A549 (cell line): ENCODE results near the gene NYAP1. TPM values are rescaled to one million over a fixed set of nuclear protein-coding genes. Genes with fewer than 3 reads are reported as not detected.

Source experiments
- ATAC-seq, 2 experiments: fragments of 200-7000 bp in 1 of 2; fragments of >200 bp in 1 of 2; cut with Nextera tagmentation in 1 of 2; cut with Tn5 transposase in 1 of 2; 3 replicates each; pipeline versions ENCODE4 v1.8.0 to v1.9.1; 2018 to 2020; ENCODE audit warnings: mild to moderate bottlenecking in 1 of 2, moderate library complexity in 1 of 2
- CTCF ChIA-PET: fragments of 300-600 bp; sonication (Branson Sonifier 250); formaldehyde crosslinking; extraction: SDS; loops from one replicate; lab custom pipeline; 2021; ENCODE audit warnings: antibody characterized with exemption, inconsistent platforms; lab: Yijun Ruan, JAX
- POLR2A ChIA-PET: fragments of 350-600 bp; formaldehyde crosslinking; extraction: SDS; loops from one replicate; lab custom pipeline; 2021; ENCODE audit warnings: antibody characterized with exemption, inconsistent platforms; lab: Yijun Ruan, JAX
- DNase-seq, 2 experiments: peaks; one replicate each; pipeline versions ENCODE4 v3.0.0 to v3.0.0-alpha.2; 2011 to 2016; ENCODE audit warnings: low read depth in 1 of 2, low spot score in 1 of 2
- FAIRE-seq: peaks from 2 replicates; lab custom pipeline; 2011; peaks lifted over from hg19 to GRCh38; lab: Jason Lieb, UNC
- H3K27ac ChIP-seq, 2 experiments: fragments of >200 bp; sonication (Bioruptor Twin); formaldehyde crosslinking; 3 replicates each; pipeline ENCODE4 v1.5.1; 2016 to 2017
- H3K4me1 ChIP-seq: fragments of >200 bp; sonication (Bioruptor Twin); formaldehyde crosslinking; 3 replicates; pipeline ENCODE4 v1.6.1; 2016
- H3K4me2 ChIP-seq: fragments of >200 bp; sonication (Bioruptor Twin); formaldehyde crosslinking; 3 replicates; pipeline ENCODE4 v1.6.1; 2016
- H3K4me3 ChIP-seq: fragments of >200 bp; sonication (Bioruptor Twin); formaldehyde crosslinking; 3 replicates; pipeline ENCODE4 v1.5.1; 2016
- H3K9me3 ChIP-seq: fragments of >200 bp; sonication (Bioruptor Twin); formaldehyde crosslinking; 3 replicates; pipeline ENCODE4 v1.6.1; 2016
- CBX2 ChIP-seq: fragments of 200-600 bp; sonication (generic); IDR thresholded peaks from 2 replicates; pipeline ENCODE4 v1.6.1; 2016; ENCODE audit warnings: low read depth, mild to moderate bottlenecking, borderline replicate concordance
- CBX8 ChIP-seq: fragments of 200-600 bp; sonication (generic); IDR thresholded peaks from 2 replicates; pipeline ENCODE4 v1.6.1; 2016
- CEBPB ChIP-seq, 2 experiments: fragments of >200 bp in 1 of 2; sonication (Bioruptor Twin) in 1 of 2; formaldehyde crosslinking in 1 of 2; IDR thresholded peaks; 2 replicates each; pipeline ENCODE4 v1.6.1; 2012 to 2016
- CHD2 ChIP-seq: fragments of 150-350 bp; IDR thresholded peaks from 2 replicates; pipeline ENCODE4 v1.6.1; 2014; ENCODE audit warnings: low read length; ENCODE audit not compliant: partially characterized antibody
- CHD4 ChIP-seq: fragments of 200-600 bp; sonication (generic); IDR thresholded peaks from 2 replicates; pipeline ENCODE4 v1.6.1; 2016; ENCODE audit warnings: antibody characterized with exemption, mild to moderate bottlenecking, borderline replicate concordance
- EHF ChIP-seq: fragments of 250-450 bp; sonication (Bioruptor Pico); IDR thresholded peaks from 2 replicates; pipeline ENCODE4 v1.5.0; 2020; ENCODE audit warnings: mild to moderate bottlenecking
- GATA3 ChIP-seq: IDR thresholded peaks from 2 replicates; pipeline ENCODE4 v1.6.1; 2012; ENCODE audit warnings: borderline replicate concordance
- HDAC2 ChIP-seq: fragments of 200-600 bp; sonication (generic); IDR thresholded peaks from 2 replicates; pipeline ENCODE4 v1.6.1; 2016
- HEYL ChIP-seq: fragments of 250-450 bp; sonication (Bioruptor Pico); IDR thresholded peaks from 2 replicates; pipeline ENCODE4 v1.8.0; 2021; ENCODE audit warnings: mild to moderate bottlenecking, moderate library complexity
- HOXA7 ChIP-seq: fragments of 250-450 bp; sonication (Bioruptor Pico); IDR thresholded peaks from 2 replicates; pipeline ENCODE4 v1.5.0; 2020; ENCODE audit warnings: mild to moderate bottlenecking, moderate library complexity
- HOXB13 ChIP-seq: fragments of 250-450 bp; sonication (Bioruptor Pico); IDR thresholded peaks from 2 replicates; pipeline ENCODE4 v1.5.0; 2020; ENCODE audit warnings: low read depth, mild to moderate bottlenecking, moderate library complexity
- HOXB5 ChIP-seq: fragments of 250-450 bp; sonication (Bioruptor Pico); IDR thresholded peaks from 2 replicates; pipeline ENCODE4 v1.5.0; 2020; ENCODE audit warnings: mild to moderate bottlenecking, moderate library complexity
- JUN ChIP-seq, 2 experiments: fragments of >200 bp; sonication (Bioruptor Twin); formaldehyde crosslinking; IDR thresholded peaks; 2 replicates in 1 of 2; 3 replicates in 1 of 2; pipeline ENCODE4 v1.6.1; 2016 to 2017
- MAFK ChIP-seq: fragments of 450-650 bp; IDR thresholded peaks from 2 replicates; pipeline ENCODE4 v1.6.1; 2014; ENCODE audit not compliant: partially characterized antibody
- MAZ ChIP-seq: fragments of 150-350 bp; IDR thresholded peaks from 2 replicates; pipeline ENCODE4 v1.6.1; 2014; ENCODE audit warnings: antibody characterized with exemption, low read depth, low read length, borderline replicate concordance
- NFE2L2 ChIP-seq: fragments of 150-350 bp; conservative IDR thresholded peaks from 2 replicates; pipeline ENCODE4 v1.6.1; 2014; ENCODE audit warnings: low read length
- NR3C1 ChIP-seq: fragments of >200 bp; sonication (Bioruptor Twin); formaldehyde crosslinking; IDR thresholded peaks from 3 replicates; pipeline ENCODE4 v1.6.1; 2017
- POLR2AphosphoS2 ChIP-seq: conservative IDR thresholded peaks from 2 replicates; pipeline ENCODE4 v1.6.1; 2012; ENCODE audit warnings: low read length, improper control_type of control experiment, inconsistent platforms
- RAD21 ChIP-seq, 2 experiments: fragments of >200 bp in 1 of 2; sonication (Bioruptor Twin) in 1 of 2; formaldehyde crosslinking in 1 of 2; IDR thresholded peaks in 1 of 2; conservative IDR thresholded peaks in 1 of 2; 2 replicates in 1 of 2; 3 replicates in 1 of 2; pipeline ENCODE4 v1.6.1; 2012 to 2018; ENCODE audit warnings: inconsistent platforms in 1 of 2
- RARB ChIP-seq: fragments of 250-450 bp; sonication (Bioruptor Pico); IDR thresholded peaks from 2 replicates; pipeline ENCODE4 v1.8.0; 2021; ENCODE audit warnings: mild to moderate bottlenecking, moderate library complexity
- RCOR1 ChIP-seq: fragments of 150-350 bp; IDR thresholded peaks from 2 replicates; pipeline ENCODE4 v1.6.1; 2014; ENCODE audit warnings: antibody characterized with exemption, low read length, low read depth
- RFX5 ChIP-seq: fragments of 450-650 bp; IDR thresholded peaks from 2 replicates; pipeline ENCODE4 v1.7.1; 2014; ENCODE audit warnings: antibody characterized with exemption, mild to moderate bottlenecking, moderate library complexity
- SMC3 ChIP-seq: fragments of >200 bp; sonication (Bioruptor Twin); formaldehyde crosslinking; IDR thresholded peaks from 3 replicates; pipeline ENCODE4 v1.6.1; 2018; ENCODE audit warnings: inconsistent platforms
- SREBF2 ChIP-seq: fragments of 450-650 bp; IDR thresholded peaks from 2 replicates; pipeline ENCODE4 v1.6.1; 2014; ENCODE audit warnings: mild to moderate bottlenecking, moderate library complexity
- TFCP2L1 ChIP-seq: fragments of 250-450 bp; sonication (Bioruptor Pico); IDR thresholded peaks from 2 replicates; pipeline ENCODE4 v1.5.0; 2021; ENCODE audit warnings: mild to moderate bottlenecking
- TP53 ChIP-seq: fragments of 250-450 bp; sonication (Bioruptor Pico); IDR thresholded peaks from 2 replicates; pipeline ENCODE4 v1.5.0; 2021; ENCODE audit warnings: mild to moderate bottlenecking, moderate library complexity
- ZFP36 ChIP-seq: fragments of 450-650 bp; IDR thresholded peaks from 2 replicates; pipeline ENCODE4 v1.6.1; 2014; ENCODE audit warnings: borderline replicate concordance; ENCODE audit not compliant: partially characterized antibody
- ZNF302 ChIP-seq: fragments of 250-450 bp; sonication (Bioruptor Pico); IDR thresholded peaks from 2 replicates; pipeline ENCODE4 v1.9.0; 2021; ENCODE audit warnings: inconsistent platforms, mild to moderate bottlenecking, moderate library complexity
- ZSCAN20 ChIP-seq: fragments of 250-450 bp; sonication (Bioruptor Pico); IDR thresholded peaks from 2 replicates; pipeline ENCODE4 v1.8.0; 2022; ENCODE audit warnings: mild to moderate bottlenecking, moderate library complexity
- WGBS: methylation state at CpG from one replicate; pipeline ENCODE4 v1.1.6; 2017; ENCODE audit errors: missing lambda C conversion rate; 5-methylcytosine and 5-hydroxymethylcytosine counted together
- polyA plus RNA-seq, 4 experiments: library from polyadenylated mRNA; depleted of rRNA in 3 of 4; stranded (reverse); fragments of >200 nt; fragmentation: RNase III in 1 of 4; extraction: RNeasy Plus Mini Kit Qiagen cat#74134 plus additional on column Dnase treatment in 1 of 4; gene quantifications; 2 replicates in 3 of 4; 3 replicates in 1 of 4; pipeline ENCODE4 v1.2.3, GENCODE V29; 2011 to 2017
- TF ChIP-seq, protein P1 (sequence below): fragments of 200-600 bp; sonication (generic); IDR thresholded peaks from 2 replicates; pipeline ENCODE4 v1.6.1; 2016; ENCODE audit warnings: antibody characterized with exemption, mild to moderate bottlenecking, moderate library complexity
- TF ChIP-seq, protein P2 (sequence below): fragments of 150-350 bp; IDR thresholded peaks from 2 replicates; pipeline ENCODE4 v1.6.1; 2014; ENCODE audit warnings: low read depth, mild to moderate bottlenecking, low read length
- TF ChIP-seq, protein P3 (sequence below): fragments of 450-650 bp; IDR thresholded peaks from 2 replicates; pipeline ENCODE4 v1.6.1; 2014; ENCODE audit warnings: antibody characterized with exemption

NYAP1 gene
- polyA plus RNA-seq, 2 of the 4 experiments (the other 2 are of a cell fraction), result 0.47 to 3.1 TPM

DNA sequence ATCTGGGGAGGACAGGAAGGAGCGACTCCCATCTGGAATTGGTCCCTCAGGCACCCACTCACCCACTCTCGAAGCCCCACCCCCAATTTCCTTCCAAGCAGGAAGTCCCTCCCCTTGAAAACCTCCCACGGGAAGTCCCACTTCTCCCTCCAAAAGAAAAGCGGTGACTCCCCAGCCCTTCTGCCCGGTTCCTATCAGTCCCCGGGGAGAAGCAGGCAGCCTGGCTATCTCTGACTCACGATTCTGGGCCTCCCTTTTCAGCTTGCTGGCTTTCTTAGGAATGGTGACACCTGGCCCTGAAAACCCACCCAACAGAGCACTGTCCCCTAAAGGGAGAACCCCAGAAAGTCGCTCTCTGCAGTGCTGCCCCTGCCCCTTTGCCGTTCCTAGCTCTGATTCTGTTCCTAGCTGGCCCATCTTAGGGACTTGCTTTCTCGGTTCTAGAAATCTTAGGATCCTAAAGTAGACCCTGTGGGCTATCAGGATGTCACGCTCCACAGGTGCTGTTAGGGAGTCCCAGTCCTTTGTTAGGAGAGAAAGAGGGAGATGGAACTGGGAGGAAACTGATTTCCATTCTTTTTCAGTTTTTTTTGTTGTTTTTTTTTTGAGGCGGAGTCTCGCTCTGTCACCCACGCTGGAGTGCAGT lies 10.8 kb upstream of the NYAP1 start:
- 62% methylated on average over 14 of the region's 14 CpGs for WGBS
- peak overlapping the region in 1 of 2 experiments; percentile 20; a peak in 1 of 6 replicates for H3K27ac ChIP-seq
- no peak for FAIRE-seq

DNA sequence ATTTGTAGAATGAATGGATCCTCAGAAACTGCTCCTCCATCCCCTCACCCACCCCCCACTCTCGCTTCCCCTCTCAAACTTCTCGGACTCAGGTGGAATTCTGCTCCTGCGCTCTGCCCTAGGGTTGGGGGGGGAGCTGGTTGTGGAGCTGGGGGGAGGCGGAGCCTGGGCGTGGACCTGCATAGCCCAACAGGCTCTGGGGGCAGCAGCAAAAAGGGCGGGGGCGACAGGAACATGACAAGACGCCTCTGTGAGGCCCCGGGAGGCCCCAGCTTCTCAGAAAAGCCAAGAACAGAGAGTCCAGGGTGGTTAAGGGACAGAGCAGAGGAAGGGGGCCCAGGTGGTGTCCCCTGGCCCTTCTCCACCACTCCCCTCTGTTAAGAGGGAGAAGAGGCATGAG lies 8.2 kb upstream of the NYAP1 start:
- POLR2A ChIA-PET, result no interaction called here
- TF ChIP-seq RAD21 (conservative IDR thresholded peaks at IDR 0.05 in 1 of 2, IDR thresholded peaks at IDR 0.05 in 1 of 2), result no peak
- no peak for TF ChIP-seq RCOR1
- TF ChIP-seq CHD2, result no peak
- TF ChIP-seq HOXB5 (CRISPR knock-in tag), result no peak
- TF ChIP-seq CBX2, result no peak
- no peak for TF ChIP-seq HOXA7
- no peak for TF ChIP-seq SMC3
- TF ChIP-seq HEYL (CRISPR knock-in tag), result no peak
- TF ChIP-seq, protein P1, sequence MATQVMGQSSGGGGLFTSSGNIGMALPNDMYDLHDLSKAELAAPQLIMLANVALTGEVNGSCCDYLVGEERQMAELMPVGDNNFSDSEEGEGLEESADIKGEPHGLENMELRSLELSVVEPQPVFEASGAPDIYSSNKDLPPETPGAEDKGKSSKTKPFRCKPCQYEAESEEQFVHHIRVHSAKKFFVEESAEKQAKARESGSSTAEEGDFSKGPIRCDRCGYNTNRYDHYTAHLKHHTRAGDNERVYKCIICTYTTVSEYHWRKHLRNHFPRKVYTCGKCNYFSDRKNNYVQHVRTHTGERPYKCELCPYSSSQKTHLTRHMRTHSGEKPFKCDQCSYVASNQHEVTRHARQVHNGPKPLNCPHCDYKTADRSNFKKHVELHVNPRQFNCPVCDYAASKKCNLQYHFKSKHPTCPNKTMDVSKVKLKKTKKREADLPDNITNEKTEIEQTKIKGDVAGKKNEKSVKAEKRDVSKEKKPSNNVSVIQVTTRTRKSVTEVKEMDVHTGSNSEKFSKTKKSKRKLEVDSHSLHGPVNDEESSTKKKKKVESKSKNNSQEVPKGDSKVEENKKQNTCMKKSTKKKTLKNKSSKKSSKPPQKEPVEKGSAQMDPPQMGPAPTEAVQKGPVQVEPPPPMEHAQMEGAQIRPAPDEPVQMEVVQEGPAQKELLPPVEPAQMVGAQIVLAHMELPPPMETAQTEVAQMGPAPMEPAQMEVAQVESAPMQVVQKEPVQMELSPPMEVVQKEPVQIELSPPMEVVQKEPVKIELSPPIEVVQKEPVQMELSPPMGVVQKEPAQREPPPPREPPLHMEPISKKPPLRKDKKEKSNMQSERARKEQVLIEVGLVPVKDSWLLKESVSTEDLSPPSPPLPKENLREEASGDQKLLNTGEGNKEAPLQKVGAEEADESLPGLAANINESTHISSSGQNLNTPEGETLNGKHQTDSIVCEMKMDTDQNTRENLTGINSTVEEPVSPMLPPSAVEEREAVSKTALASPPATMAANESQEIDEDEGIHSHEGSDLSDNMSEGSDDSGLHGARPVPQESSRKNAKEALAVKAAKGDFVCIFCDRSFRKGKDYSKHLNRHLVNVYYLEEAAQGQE, result no peak
- no peak for TF ChIP-seq TP53 (CRISPR knock-in tag)
- no peak for TF ChIP-seq RFX5
- TF ChIP-seq POLR2AphosphoS2, result no peak
- TF ChIP-seq, protein P2, sequence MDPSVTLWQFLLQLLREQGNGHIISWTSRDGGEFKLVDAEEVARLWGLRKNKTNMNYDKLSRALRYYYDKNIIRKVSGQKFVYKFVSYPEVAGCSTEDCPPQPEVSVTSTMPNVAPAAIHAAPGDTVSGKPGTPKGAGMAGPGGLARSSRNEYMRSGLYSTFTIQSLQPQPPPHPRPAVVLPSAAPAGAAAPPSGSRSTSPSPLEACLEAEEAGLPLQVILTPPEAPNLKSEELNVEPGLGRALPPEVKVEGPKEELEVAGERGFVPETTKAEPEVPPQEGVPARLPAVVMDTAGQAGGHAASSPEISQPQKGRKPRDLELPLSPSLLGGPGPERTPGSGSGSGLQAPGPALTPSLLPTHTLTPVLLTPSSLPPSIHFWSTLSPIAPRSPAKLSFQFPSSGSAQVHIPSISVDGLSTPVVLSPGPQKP, result no peak
- no peak for TF ChIP-seq CHD4
- TF ChIP-seq HOXB13 (CRISPR knock-in tag), result no peak
- no peak for TF ChIP-seq ZFP36

More for the DNA sequence above, 10.8 kb upstream of the NYAP1 start:
- no peak for DNase-seq
- no peak for ATAC-seq
- TF ChIP-seq JUN (IDR thresholded peaks at IDR 0.05) (no peak), NFE2L2 (no peak), SREBF2 (no peak), MAZ (no peak), ZNF302 (CRISPR knock-in tag) (no peak), TFCP2L1 (no peak), NR3C1 (no peak), RARB (no peak), ZSCAN20 (CRISPR knock-in tag) (no peak), GATA3 (no peak), CBX8 (no peak), HDAC2 (no peak), TP53 (CRISPR knock-in tag) (no peak), CEBPB (IDR thresholded peaks at IDR 0.05) (no peak), POLR2AphosphoS2 (no peak), MAFK (no peak), EHF (CRISPR knock-in tag) (no peak), RFX5 (no peak)
- TF ChIP-seq, protein P1, result no peak
- TF ChIP-seq, protein P3, sequence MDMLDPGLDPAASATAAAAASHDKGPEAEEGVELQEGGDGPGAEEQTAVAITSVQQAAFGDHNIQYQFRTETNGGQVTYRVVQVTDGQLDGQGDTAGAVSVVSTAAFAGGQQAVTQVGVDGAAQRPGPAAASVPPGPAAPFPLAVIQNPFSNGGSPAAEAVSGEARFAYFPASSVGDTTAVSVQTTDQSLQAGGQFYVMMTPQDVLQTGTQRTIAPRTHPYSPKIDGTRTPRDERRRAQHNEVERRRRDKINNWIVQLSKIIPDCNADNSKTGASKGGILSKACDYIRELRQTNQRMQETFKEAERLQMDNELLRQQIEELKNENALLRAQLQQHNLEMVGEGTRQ, result no peak
- Histone ChIP-seq H3K4me3 (no peak overlapping the region), H3K4me2 (0 out of 3 replicates have a peak overlapping the region, but pooled peaks have one; percentile 2), H3K9me3 (no peaks in the 10 kb centered on the region), H3K4me1 (peaks cover 28% of the 10 kb centered on the region)
- POLR2A ChIA-PET, result interaction anchor here (0.6 to 1.1 kb wide), 2 partner anchors 113 kb away, joined by 3 read pairs; partner anchors contain the start of genes FBXO24 and LRCH4
- CTCF ChIA-PET, result interaction anchor here (1.5 to 6.5 kb wide), 3 partner anchors 10 to 92 kb away, joined by 6 to 44 read pairs (median 26); partner anchors contain the start of gene NYAP1

More for the DNA sequence above, 8.2 kb upstream of the NYAP1 start:
- no peak overlapping the region for H3K27ac ChIP-seq
- DNase-seq (no peak), FAIRE-seq (no peak), ATAC-seq (no peak)
- H3K4me1 ChIP-seq, result peaks cover 33% of the 10 kb centered on the region
- no peaks in the 10 kb centered on the region for H3K9me3 ChIP-seq
- 0 out of 3 replicates have a peak overlapping the region, but pooled peaks have one; percentile 74 for H3K4me2 ChIP-seq
- 97% methylated on average over 9 of the region's 9 CpGs for WGBS
- CTCF ChIA-PET, result interaction anchor here (0.6 to 8.5 kb wide), 8 partner anchors 7 to 219 kb away, joined by 3 to 127 read pairs (median 4); no protein-coding TSS in a partner anchor
- no peak overlapping the region for H3K4me3 ChIP-seq
